Measurements from ENCODE around the gene CD34.

Gene CD34

GRCh38 chr1:207870306-207871031 is 40.5 kb downstream of the CD34 start:
- TF ChIP-seq CTCF (IDR thresholded peaks at IDR 0.05), result no peak
- no peak overlapping the region for H3K27ac Mint-ChIP-seq
- peaks cover 46% of the 10 kb centered on the region for H3K27me3 Mint-ChIP-seq (ENCODE audit: low read depth, poor library complexity)
- H3K4me1 Mint-ChIP-seq, result peaks cover 30% of the 10 kb centered on the region
- no peak for DNase-seq
- peaks cover 9% of the 10 kb centered on the region for H3K36me3 Mint-ChIP-seq (ENCODE audit: low read depth)
- H3K9me3 Mint-ChIP-seq, result no peaks in the 10 kb centered on the region
- H3K4me3 Mint-ChIP-seq, result peak overlapping the region; percentile 68

GRCh38 chr1:207869859-207870258 is 41.1 kb downstream of the CD34 start:
- Mint-ChIP-seq H3K9me3 (no peaks in the 10 kb centered on the region), H3K27me3 (ENCODE audit: low read depth, poor library complexity) (peaks cover 48% of the 10 kb centered on the region), H3K4me3 (peak overlapping the region; percentile 68), H3K27ac (no peak overlapping the region), H3K36me3 (ENCODE audit: low read depth) (peaks cover 9% of the 10 kb centered on the region), H3K4me1 (peaks cover 30% of the 10 kb centered on the region)
- no peak for DNase-seq
- no peak for TF ChIP-seq CTCF (IDR thresholded peaks at IDR 0.05)

- no peak overlapping the region for H3K27ac Mint-ChIP-seq
- peak; percentile 35 for TF ChIP-seq CTCF (IDR thresholded peaks at IDR 0.05)
- peak; percentile 85 for DNase-seq
- H3K9me3 Mint-ChIP-seq, result no peaks in the 10 kb centered on the region
- peak overlapping the region; percentile 78 for H3K4me3 Mint-ChIP-seq
- H3K27me3 Mint-ChIP-seq (ENCODE audit: low read depth, poor library complexity), result peaks cover 47% of the 10 kb centered on the region
- peaks cover 30% of the 10 kb centered on the region for H3K4me1 Mint-ChIP-seq
- H3K36me3 Mint-ChIP-seq (ENCODE audit: low read depth), result peaks cover 9% of the 10 kb centered on the region
Measured at GRCh38 chr1:207868774-207869721, 41.9 kb downstream of the CD34 start.

GRCh38 chr1:207868251-207868773 is 42.6 kb downstream of the CD34 start:
- peaks cover 9% of the 10 kb centered on the region for H3K36me3 Mint-ChIP-seq (ENCODE audit: low read depth)
- DNase-seq, result no peak
- no peaks in the 10 kb centered on the region for H3K9me3 Mint-ChIP-seq
- H3K27ac Mint-ChIP-seq, result no peak overlapping the region
- H3K27me3 Mint-ChIP-seq (ENCODE audit: low read depth, poor library complexity), result peaks cover 45% of the 10 kb centered on the region
- TF ChIP-seq CTCF (IDR thresholded peaks at IDR 0.05), result no peak
- H3K4me1 Mint-ChIP-seq, result peaks cover 30% of the 10 kb centered on the region
- peak overlapping the region; percentile 78 for H3K4me3 Mint-ChIP-seq

GRCh38 chr1:207867136-207868109 is 43.5 kb downstream of the CD34 start:
- DNase-seq, result no peak
- no peak for TF ChIP-seq CTCF (IDR thresholded peaks at IDR 0.05)
- H3K4me3 Mint-ChIP-seq, result peak overlapping the region; percentile 78
- H3K9me3 Mint-ChIP-seq, result no peaks in the 10 kb centered on the region
- H3K27ac Mint-ChIP-seq, result no peak overlapping the region
- H3K27me3 Mint-ChIP-seq (ENCODE audit: low read depth, poor library complexity), result peaks cover 38% of the 10 kb centered on the region
- peaks cover 30% of the 10 kb centered on the region for H3K4me1 Mint-ChIP-seq
- peaks cover 9% of the 10 kb centered on the region for H3K36me3 Mint-ChIP-seq (ENCODE audit: low read depth)

Measured in nephron progenitor cell (in vitro differentiated cells).